ENCODE results near the gene TRAPPC10.

Gene TRAPPC10

GRCh38 chr21:43974791-43975468 is 37.2 kb upstream of the TRAPPC10 start:
- no peaks in the 10 kb centered on the region for H3K27me3 Mint-ChIP-seq (ENCODE audit: low read depth)
- H3K27ac Mint-ChIP-seq, result peak overlapping the region; percentile 69
- H3K4me1 Mint-ChIP-seq (ENCODE audit: low read depth), result peaks cover 10% of the 10 kb centered on the region
- DNase-seq (ENCODE audit: low spot score), result no peak
- peaks cover 34% of the 10 kb centered on the region for H3K36me3 Mint-ChIP-seq (ENCODE audit: low read depth)
- no peak overlapping the region for H3K4me3 Mint-ChIP-seq
- H3K9me3 Mint-ChIP-seq, result no peaks in the 10 kb centered on the region

GRCh38 chr21:43975469-43976098 is 36.5 kb upstream of the TRAPPC10 start:
- Mint-ChIP-seq H3K36me3 (ENCODE audit: low read depth) (peaks cover 34% of the 10 kb centered on the region), H3K4me3 (no peak overlapping the region), H3K4me1 (ENCODE audit: low read depth) (peaks cover 10% of the 10 kb centered on the region), H3K27ac (peak overlapping the region; percentile 69), H3K9me3 (no peaks in the 10 kb centered on the region), H3K27me3 (ENCODE audit: low read depth) (no peaks in the 10 kb centered on the region)
- peak; percentile 69 for DNase-seq (ENCODE audit: low spot score)

- no peak overlapping the region for H3K27ac Mint-ChIP-seq
- H3K9me3 Mint-ChIP-seq, result no peaks in the 10 kb centered on the region
- no peaks in the 10 kb centered on the region for H3K27me3 Mint-ChIP-seq (ENCODE audit: low read depth)
- no peak overlapping the region for H3K4me3 Mint-ChIP-seq
- peaks cover 32% of the 10 kb centered on the region for H3K36me3 Mint-ChIP-seq (ENCODE audit: low read depth)
- DNase-seq (ENCODE audit: low spot score), result no peak
- peaks cover 12% of the 10 kb centered on the region for H3K4me1 Mint-ChIP-seq (ENCODE audit: low read depth)
These were observed 35.4 kb upstream of the TRAPPC10 start for GRCh38 chr21:43976661-43977060.

- H3K9me3 Mint-ChIP-seq, result no peaks in the 10 kb centered on the region
- peaks cover 15% of the 10 kb centered on the region for H3K4me1 Mint-ChIP-seq (ENCODE audit: low read depth)
- H3K4me3 Mint-ChIP-seq, result no peak overlapping the region
- peaks cover 30% of the 10 kb centered on the region for H3K36me3 Mint-ChIP-seq (ENCODE audit: low read depth)
- H3K27ac Mint-ChIP-seq, result no peak overlapping the region
- no peak for DNase-seq (ENCODE audit: low spot score)
- H3K27me3 Mint-ChIP-seq (ENCODE audit: low read depth), result no peaks in the 10 kb centered on the region
These were observed 34.0 kb upstream of the TRAPPC10 start for GRCh38 chr21:43978060-43978459.

- no peak overlapping the region for H3K4me3 Mint-ChIP-seq
- DNase-seq (ENCODE audit: low spot score), result no peak
- no peak overlapping the region for H3K27ac Mint-ChIP-seq
- no peaks in the 10 kb centered on the region for H3K27me3 Mint-ChIP-seq (ENCODE audit: low read depth)
- H3K9me3 Mint-ChIP-seq, result no peaks in the 10 kb centered on the region
- H3K4me1 Mint-ChIP-seq (ENCODE audit: low read depth), result peaks cover 16% of the 10 kb centered on the region
- H3K36me3 Mint-ChIP-seq (ENCODE audit: low read depth), result peaks cover 33% of the 10 kb centered on the region
These were observed 32.5 kb upstream of the TRAPPC10 start for GRCh38 chr21:43979654-43980053.

GRCh38 chr21:43981151-43981870 is 30.8 kb upstream of the TRAPPC10 start:
- H3K4me1 Mint-ChIP-seq (ENCODE audit: low read depth), result peaks cover 16% of the 10 kb centered on the region
- no peak for DNase-seq (ENCODE audit: low spot score)
- no peak overlapping the region for H3K27ac Mint-ChIP-seq
- no peaks in the 10 kb centered on the region for H3K9me3 Mint-ChIP-seq
- H3K4me3 Mint-ChIP-seq, result no peak overlapping the region
- peaks cover 27% of the 10 kb centered on the region for H3K36me3 Mint-ChIP-seq (ENCODE audit: low read depth)
- H3K27me3 Mint-ChIP-seq (ENCODE audit: low read depth), result no peaks in the 10 kb centered on the region

GRCh38 chr21:43981871-43982210 is 30.3 kb upstream of the TRAPPC10 start:
- no peaks in the 10 kb centered on the region for H3K27me3 Mint-ChIP-seq (ENCODE audit: low read depth)
- H3K27ac Mint-ChIP-seq, result no peak overlapping the region
- H3K36me3 Mint-ChIP-seq (ENCODE audit: low read depth), result peaks cover 27% of the 10 kb centered on the region
- peaks cover 16% of the 10 kb centered on the region for H3K4me1 Mint-ChIP-seq (ENCODE audit: low read depth)
- H3K9me3 Mint-ChIP-seq, result no peaks in the 10 kb centered on the region
- DNase-seq (ENCODE audit: low spot score), result no peak
- no peak overlapping the region for H3K4me3 Mint-ChIP-seq

- DNase-seq (ENCODE audit: low spot score), result no peak
- no peak overlapping the region for H3K4me3 Mint-ChIP-seq
- H3K36me3 Mint-ChIP-seq (ENCODE audit: low read depth), result peaks cover 21% of the 10 kb centered on the region
- peaks cover 16% of the 10 kb centered on the region for H3K4me1 Mint-ChIP-seq (ENCODE audit: low read depth)
- no peaks in the 10 kb centered on the region for H3K9me3 Mint-ChIP-seq
- H3K27me3 Mint-ChIP-seq (ENCODE audit: low read depth), result no peaks in the 10 kb centered on the region
- no peak overlapping the region for H3K27ac Mint-ChIP-seq
These were observed 29.5 kb upstream of the TRAPPC10 start for GRCh38 chr21:43982489-43983078.

- H3K27ac Mint-ChIP-seq, result no peak overlapping the region
- DNase-seq (ENCODE audit: low spot score), result no peak
- H3K9me3 Mint-ChIP-seq, result no peaks in the 10 kb centered on the region
- H3K4me3 Mint-ChIP-seq, result no peak overlapping the region
- no peaks in the 10 kb centered on the region for H3K27me3 Mint-ChIP-seq (ENCODE audit: low read depth)
- peaks cover 19% of the 10 kb centered on the region for H3K36me3 Mint-ChIP-seq (ENCODE audit: low read depth)
- H3K4me1 Mint-ChIP-seq (ENCODE audit: low read depth), result peaks cover 16% of the 10 kb centered on the region
These were observed 28.7 kb upstream of the TRAPPC10 start for GRCh38 chr21:43983390-43983789.

- no peak overlapping the region for H3K4me3 Mint-ChIP-seq
- no peak for DNase-seq (ENCODE audit: low spot score)
- peaks cover 16% of the 10 kb centered on the region for H3K4me1 Mint-ChIP-seq (ENCODE audit: low read depth)
- no peaks in the 10 kb centered on the region for H3K9me3 Mint-ChIP-seq
- H3K36me3 Mint-ChIP-seq (ENCODE audit: low read depth), result peaks cover 16% of the 10 kb centered on the region
- no peak overlapping the region for H3K27ac Mint-ChIP-seq
- no peaks in the 10 kb centered on the region for H3K27me3 Mint-ChIP-seq (ENCODE audit: low read depth)
These were observed 28.2 kb upstream of the TRAPPC10 start for GRCh38 chr21:43983860-43984420.

- no peak overlapping the region for H3K4me3 Mint-ChIP-seq
- DNase-seq (ENCODE audit: low spot score), result no peak
- H3K9me3 Mint-ChIP-seq, result no peaks in the 10 kb centered on the region
- H3K36me3 Mint-ChIP-seq (ENCODE audit: low read depth), result peaks cover 13% of the 10 kb centered on the region
- no peaks in the 10 kb centered on the region for H3K27me3 Mint-ChIP-seq (ENCODE audit: low read depth)
- peaks cover 16% of the 10 kb centered on the region for H3K4me1 Mint-ChIP-seq (ENCODE audit: low read depth)
- peak overlapping the region; percentile 8 for H3K27ac Mint-ChIP-seq
These were observed 27.0 kb upstream of the TRAPPC10 start for GRCh38 chr21:43984905-43985689.

GRCh38 chr21:43985690-43986251 is 26.3 kb upstream of the TRAPPC10 start:
- Mint-ChIP-seq H3K36me3 (ENCODE audit: low read depth) (peaks cover 12% of the 10 kb centered on the region), H3K4me3 (no peak overlapping the region), H3K4me1 (ENCODE audit: low read depth) (peaks cover 16% of the 10 kb centered on the region), H3K27ac (peak overlapping the region; percentile 8), H3K27me3 (ENCODE audit: low read depth) (no peaks in the 10 kb centered on the region), H3K9me3 (no peaks in the 10 kb centered on the region)
- no peak for DNase-seq (ENCODE audit: low spot score)
